Measurements from ENCODE around the gene PDZD4. TPM values are rescaled to one million over a fixed set of nuclear protein-coding genes. Genes with fewer than 3 reads are reported as not detected.

The PDZD4 gene
- total and polyA plus RNA-seq, 2 experiments from 2014 or later, result 30.5 to 230 TPM

GRCh38 chrX:153766871-153767673 is 63.3 kb downstream of the PDZD4 start:
- Mint-ChIP-seq H3K4me3 (no peak overlapping the region), H3K9me3 (no peaks in the 10 kb centered on the region)
- no peaks in the 10 kb centered on the region for H3K9me2 ChIP-seq (ENCODE audit: insufficient read depth)

More at GRCh38 chrX:153766871-153767673, 63.3 kb downstream of the PDZD4 start:
- Mint-ChIP-seq H3K27me3 (ENCODE audit: insufficient read depth, low read depth, poor library complexity) (peaks cover 6% of the 10 kb centered on the region), H3K4me1 (peaks cover 5% of the 10 kb centered on the region; the same call in 2 of the 3 replicates), H3K36me3 (ENCODE audit: low read depth) (no peaks in the 10 kb centered on the region), H3K27ac (no peak overlapping the region)
- H3K4me2 ChIP-seq, result no peak overlapping the region
- H4K20me1 ChIP-seq (replicated peaks; ENCODE audit: insufficient read depth), result no peaks in the 10 kb centered on the region
- ATAC-seq, result peak; percentile 29
- no peak for TF ChIP-seq REST (IDR thresholded peaks at IDR 0.05; ENCODE audit: unreplicated experiment)
- TF ChIP-seq CREB1 (CRISPR knock-in tag; IDR thresholded peaks at IDR 0.05; ENCODE audit: low read depth), result no peak
- no peak for TF ChIP-seq STAT1 (IDR thresholded peaks at IDR 0.05; ENCODE audit: unreplicated experiment)
- no peak for TF ChIP-seq EZH2 (IDR thresholded peaks at IDR 0.05; ENCODE audit: low read depth, unreplicated experiment)
- TF ChIP-seq ZNF462 (CRISPR knock-in tag; IDR thresholded peaks at IDR 0.05), result no peak
- no peak for TF ChIP-seq EZH2phosphoT487 (IDR thresholded peaks at IDR 0.05; ENCODE audit: unreplicated experiment)
- no peak for TF ChIP-seq CTCF (conservative IDR thresholded peaks at IDR 0.05; ENCODE audit: low read depth in 2 of 2)
- TF ChIP-seq JUNB (IDR thresholded peaks at IDR 0.05; ENCODE audit: unreplicated experiment), result no peak
- TF ChIP-seq POLR2AphosphoS5 (IDR thresholded peaks at IDR 0.05; ENCODE audit: low read depth), result no peak
- TF ChIP-seq ZNF114 (CRISPR knock-in tag; IDR thresholded peaks at IDR 0.05), result no peak
- TF ChIP-seq ETS1 (IDR thresholded peaks at IDR 0.05), result no peak
- no peak for TF ChIP-seq NANOG (IDR thresholded peaks at IDR 0.05; ENCODE audit: borderline replicate concordance)
- no peak for TF ChIP-seq ZNF331 (CRISPR knock-in tag; IDR thresholded peaks at IDR 0.05; ENCODE audit: low read depth)
- no peaks in the 10 kb centered on the region for H3K4me1 ChIP-seq (ENCODE audit: insufficient read depth)
- no peak overlapping the region for H2AFZ ChIP-seq
- H3K27ac ChIP-seq (ENCODE audit: low read depth), result no peak overlapping the region
- no peaks in the 10 kb centered on the region for H3K79me2 ChIP-seq (replicated peaks; ENCODE audit: insufficient read depth)
- DNase-seq (ENCODE audit: low spot score), result peak; percentile 58
- no peak overlapping the region for H3K4me3 ChIP-seq
- no peaks in the 10 kb centered on the region for H3F3A ChIP-seq (replicated peaks; ENCODE audit: low read depth)
- H3K27me3 ChIP-seq (ENCODE audit: insufficient read depth), result no peaks in the 10 kb centered on the region
- no peaks in the 10 kb centered on the region for H3K36me3 ChIP-seq (ENCODE audit: insufficient read depth)

Data from GM23338 (cell line).